Mammary epithelial cell (primary cell): Measurements from ENCODE around the gene MRPS2.

Source experiments
- CTCF ChIP-seq, 2 donors: IDR thresholded peaks in 1 of 2; conservative IDR thresholded peaks in 1 of 2; 2 replicates each; pipeline ENCODE4 v1.5.1; 2011 to 2012; ENCODE audit warnings: inconsistent platforms in 2 of 2, low read length in 2 of 2, mild to moderate bottlenecking in 2 of 2, control low read depth in 1 of 2, low read depth in 1 of 2; ENCODE audit not compliant: insufficient read depth in 1 of 2; ENCODE audit errors: extremely low read depth in 1 of 2
- EZH2 ChIP-seq: IDR thresholded peaks from 2 replicates; pipeline ENCODE4 v1.6.1; 2012; ENCODE audit warnings: low read length, inconsistent platforms, borderline replicate concordance

- TF ChIP-seq CTCF (conservative IDR thresholded peaks at IDR 0.05 in 1 of 2, IDR thresholded peaks at IDR 0.05 in 1 of 2; ENCODE audit: extremely low read depth in 1 of 2, insufficient read depth in 1 of 2, low read depth in 1 of 2, low read length in 2 of 2) = no peak
- TF ChIP-seq EZH2 = no peak
Observed at GRCh38 chr9:135526089-135526729, 25.7 kb downstream of the MRPS2 start.
